Parathyroid adenoma (tissue), 2 donors: ENCODE data around the gene KLF3.

Experiments used
- H2AFZ ChIP-seq: fragments of 300-600 bp; sonication (generic); one replicate; pipeline ENCODE4 v1.7.0; 2017; ENCODE audit warnings: antibody characterized with exemption, mild to moderate bottlenecking
- H3K27ac ChIP-seq: fragments of 300-600 bp; sonication (generic); one replicate; pipeline ENCODE4 v1.7.0; 2017
- H3K27me3 ChIP-seq: fragments of 300-600 bp; sonication (generic); one replicate; pipeline ENCODE4 v1.7.0; 2017; ENCODE audit warnings: low read length; ENCODE audit not compliant: control insufficient read depth, insufficient read depth
- H3K36me3 ChIP-seq: fragments of 300-600 bp; sonication (generic); one replicate; pipeline ENCODE4 v1.7.0; 2017; ENCODE audit warnings: low read length; ENCODE audit not compliant: control insufficient read depth, insufficient read depth
- H3K4me1 ChIP-seq: fragments of 300-600 bp; sonication (generic); one replicate; pipeline ENCODE4 v1.7.0; 2017; ENCODE audit warnings: control low read depth
- H3K4me2 ChIP-seq: fragments of 300-600 bp; sonication (generic); one replicate; pipeline ENCODE4 v1.7.0; 2017; ENCODE audit warnings: low read length
- H3K4me3 ChIP-seq: fragments of 300-600 bp; sonication (generic); one replicate; pipeline ENCODE4 v1.7.0; 2017; ENCODE audit warnings: low read depth, low read length
- H3K79me2 ChIP-seq: fragments of 300-600 bp; sonication (generic); one replicate; pipeline ENCODE4 v1.7.0; 2017; ENCODE audit warnings: control low read depth
- H3K9ac ChIP-seq: fragments of 300-600 bp; sonication (generic); one replicate; pipeline ENCODE4 v1.7.0; 2017; ENCODE audit warnings: mild to moderate bottlenecking
- H3K9me3 ChIP-seq: fragments of 300-600 bp; sonication (generic); one replicate; pipeline ENCODE4 v1.7.0; 2017; ENCODE audit warnings: low read length; ENCODE audit not compliant: control insufficient read depth
- TF ChIP-seq, protein P1 (sequence below): fragments of 300-600 bp; sonication (generic); IDR thresholded peaks from one replicate; pipeline ENCODE4 v1.7.0; 2017; ENCODE audit warnings: antibody characterized with exemption, mild to moderate bottlenecking
- donor health status: primary hyperparathyroidism.

The KLF3 gene

GRCh38 chr4:38694330-38694729, 30.3 kb downstream of the KLF3 start:
- TF ChIP-seq, protein P1, sequence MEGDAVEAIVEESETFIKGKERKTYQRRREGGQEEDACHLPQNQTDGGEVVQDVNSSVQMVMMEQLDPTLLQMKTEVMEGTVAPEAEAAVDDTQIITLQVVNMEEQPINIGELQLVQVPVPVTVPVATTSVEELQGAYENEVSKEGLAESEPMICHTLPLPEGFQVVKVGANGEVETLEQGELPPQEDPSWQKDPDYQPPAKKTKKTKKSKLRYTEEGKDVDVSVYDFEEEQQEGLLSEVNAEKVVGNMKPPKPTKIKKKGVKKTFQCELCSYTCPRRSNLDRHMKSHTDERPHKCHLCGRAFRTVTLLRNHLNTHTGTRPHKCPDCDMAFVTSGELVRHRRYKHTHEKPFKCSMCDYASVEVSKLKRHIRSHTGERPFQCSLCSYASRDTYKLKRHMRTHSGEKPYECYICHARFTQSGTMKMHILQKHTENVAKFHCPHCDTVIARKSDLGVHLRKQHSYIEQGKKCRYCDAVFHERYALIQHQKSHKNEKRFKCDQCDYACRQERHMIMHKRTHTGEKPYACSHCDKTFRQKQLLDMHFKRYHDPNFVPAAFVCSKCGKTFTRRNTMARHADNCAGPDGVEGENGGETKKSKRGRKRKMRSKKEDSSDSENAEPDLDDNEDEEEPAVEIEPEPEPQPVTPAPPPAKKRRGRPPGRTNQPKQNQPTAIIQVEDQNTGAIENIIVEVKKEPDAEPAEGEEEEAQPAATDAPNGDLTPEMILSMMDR: no peak
- H3K4me2 ChIP-seq: no peak overlapping the region
- no peak overlapping the region for H3K4me3 ChIP-seq
- no peaks in the 10 kb centered on the region for H3K36me3 ChIP-seq
- no peaks in the 10 kb centered on the region for H3K27me3 ChIP-seq
- H3K9ac ChIP-seq: no peak overlapping the region
- peaks cover 3% of the 10 kb centered on the region for H3K79me2 ChIP-seq
- H2AFZ ChIP-seq: no peak overlapping the region
- H3K9me3 ChIP-seq: no peaks in the 10 kb centered on the region
- no peaks in the 10 kb centered on the region for H3K4me1 ChIP-seq
- H3K27ac ChIP-seq: no peak overlapping the region

GRCh38 chr4:38695809-38696208, 31.8 kb downstream of the KLF3 start:
- Histone ChIP-seq H3K79me2 (no peaks in the 10 kb centered on the region), H3K4me2 (no peak overlapping the region), H3K4me3 (no peak overlapping the region), H3K36me3 (no peaks in the 10 kb centered on the region), H3K4me1 (no peaks in the 10 kb centered on the region), H2AFZ (no peak overlapping the region), H3K27me3 (no peaks in the 10 kb centered on the region), H3K9ac (no peak overlapping the region), H3K27ac (no peak overlapping the region), H3K9me3 (no peaks in the 10 kb centered on the region)
- TF ChIP-seq, protein P1: no peak

GRCh38 chr4:38696697-38697096, 32.7 kb downstream of the KLF3 start:
- Histone ChIP-seq H3K27me3 (no peaks in the 10 kb centered on the region), H2AFZ (no peak overlapping the region), H3K9ac (no peak overlapping the region), H3K27ac (no peak overlapping the region), H3K4me3 (no peak overlapping the region), H3K9me3 (no peaks in the 10 kb centered on the region), H3K79me2 (no peaks in the 10 kb centered on the region), H3K4me2 (no peak overlapping the region), H3K36me3 (no peaks in the 10 kb centered on the region), H3K4me1 (no peaks in the 10 kb centered on the region)
- TF ChIP-seq, protein P1: no peak

DNA sequence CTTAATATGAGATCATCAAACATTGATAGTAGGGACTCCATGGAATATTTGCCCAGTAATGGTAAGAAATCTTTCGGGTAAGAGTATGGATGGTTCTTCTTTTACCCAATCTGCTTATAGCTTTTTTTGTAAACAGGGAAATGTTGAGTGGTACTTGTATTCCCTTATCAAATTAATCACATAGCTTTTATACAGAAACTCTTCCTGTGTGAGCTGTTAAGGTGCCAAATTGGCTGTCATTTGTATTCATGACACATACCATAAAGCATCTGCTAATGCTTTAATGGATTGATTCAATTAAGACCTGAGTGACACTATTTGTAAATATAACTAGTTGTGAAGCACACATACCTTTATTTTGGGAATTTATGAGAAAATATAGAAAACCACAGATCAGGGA, 34.2 kb downstream of the KLF3 start:
- Histone ChIP-seq H3K9ac (no peak overlapping the region), H3K9me3 (no peaks in the 10 kb centered on the region), H2AFZ (no peak overlapping the region), H3K4me2 (no peak overlapping the region), H3K4me3 (no peak overlapping the region), H3K36me3 (no peaks in the 10 kb centered on the region), H3K27ac (no peak overlapping the region), H3K79me2 (no peaks in the 10 kb centered on the region), H3K27me3 (no peaks in the 10 kb centered on the region), H3K4me1 (no peaks in the 10 kb centered on the region)
- TF ChIP-seq, protein P1: no peak

DNA sequence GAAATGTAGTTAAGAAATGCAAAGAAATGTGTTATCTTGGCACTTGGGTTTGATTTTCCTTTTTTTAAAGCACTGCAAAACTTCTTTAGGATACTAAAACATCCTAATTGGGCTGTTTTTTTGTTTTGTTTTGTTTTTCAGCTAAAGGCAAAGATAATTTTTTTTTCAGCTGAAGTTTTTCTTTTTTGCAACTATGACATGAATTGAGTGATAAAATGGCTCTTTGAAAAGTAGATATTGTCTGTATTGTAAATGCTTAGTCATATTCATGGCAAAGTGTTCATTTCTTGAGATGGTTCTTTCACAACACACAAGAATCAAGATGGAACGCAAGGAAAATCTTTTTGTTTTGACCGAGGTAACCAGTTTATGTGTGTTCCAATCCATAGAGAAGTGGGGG, 35.1 kb downstream of the KLF3 start:
- Histone ChIP-seq H3K4me3 (no peak overlapping the region), H3K79me2 (no peaks in the 10 kb centered on the region), H3K27ac (no peak overlapping the region), H3K27me3 (no peaks in the 10 kb centered on the region), H3K4me2 (no peak overlapping the region), H3K4me1 (no peaks in the 10 kb centered on the region), H3K9me3 (no peaks in the 10 kb centered on the region), H3K9ac (no peak overlapping the region), H2AFZ (no peak overlapping the region), H3K36me3 (no peaks in the 10 kb centered on the region)
- TF ChIP-seq, protein P1: no peak
